Mesothelial cell of epicardium (in vitro differentiated cells): ENCODE results near the gene ZMYND19. TPM values are rescaled to one million over a fixed set of nuclear protein-coding genes. Genes with fewer than 3 reads are reported as not detected.
"Not testable (repeated sequence)": the region's sequence is repeated elsewhere in the genome, so short reads cannot be mapped to it uniquely, and the experiment has no call there.

Experiments used
- DNase-seq, 2 experiments: peaks; one replicate each; pipeline ENCODE4 v3.0.0; 2021; ENCODE audit warnings: low spot score in 2 of 2; ENCODE audit not compliant: unreplicated experiment in 2 of 2
- H3K27ac Mint-ChIP-seq: 2 replicates; pipeline ENCODE4 v1.8.0; 2021; ENCODE audit warnings: mixed read lengths
- H3K27me3 Mint-ChIP-seq: 2 replicates; pipeline ENCODE4 v1.8.0; 2021; ENCODE audit warnings: low read depth, mixed read lengths
- H3K36me3 Mint-ChIP-seq: 2 replicates; pipeline ENCODE4 v1.8.0; 2021; ENCODE audit warnings: mixed read lengths
- H3K4me1 Mint-ChIP-seq: 2 replicates; pipeline ENCODE4 v1.8.0; 2021; ENCODE audit warnings: mixed read lengths
- H3K4me3 Mint-ChIP-seq: 2 replicates; pipeline ENCODE4 v1.8.0; 2021; ENCODE audit warnings: mild to moderate bottlenecking, moderate library complexity, mixed read lengths
- H3K9me3 Mint-ChIP-seq: 2 replicates; pipeline ENCODE4 v1.8.0; 2021; ENCODE audit warnings: mixed read lengths
- total RNA-seq: library from RNA; stranded (reverse); gene quantifications from 3 replicates; pipeline ENCODE4 v1.2.1, GENCODE V29; 2021
- TF ChIP-seq, protein P1 (sequence below): fragments of 200-600 bp; sonication (generic); IDR thresholded peaks from one replicate; pipeline ENCODE4 v1.5.0; 2021; ENCODE audit warnings: antibody characterized with exemption; ENCODE audit not compliant: unreplicated experiment

ZMYND19 gene
- total RNA-seq, 1 donor from 2014 or later = 33.2 TPM

DNA sequence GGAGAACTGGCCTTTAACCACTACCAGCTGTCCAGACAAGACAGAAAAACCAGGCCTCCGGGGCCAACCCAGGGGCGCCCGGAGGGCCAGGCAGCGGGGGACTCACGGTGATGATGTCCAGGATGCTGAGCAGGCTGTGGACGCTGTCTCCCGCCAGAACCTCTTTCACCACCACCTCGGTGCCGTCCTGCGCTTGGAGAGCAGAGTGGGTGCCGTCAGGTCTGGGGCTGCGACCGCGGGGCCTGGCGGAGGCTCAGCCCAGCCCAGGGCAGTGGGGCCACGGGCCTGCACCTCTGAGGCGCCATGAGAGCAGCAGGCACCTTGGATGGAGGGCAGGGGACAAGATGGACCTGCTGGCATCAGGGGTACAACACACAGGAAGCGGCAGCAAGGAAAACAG is 49.8 kb downstream of the ZMYND19 start:
- H3K4me3 Mint-ChIP-seq = no peak overlapping the region
- no peaks in the 10 kb centered on the region for H3K4me1 Mint-ChIP-seq
- H3K36me3 Mint-ChIP-seq = peaks cover 7% of the 10 kb centered on the region
- TF ChIP-seq, protein P1, sequence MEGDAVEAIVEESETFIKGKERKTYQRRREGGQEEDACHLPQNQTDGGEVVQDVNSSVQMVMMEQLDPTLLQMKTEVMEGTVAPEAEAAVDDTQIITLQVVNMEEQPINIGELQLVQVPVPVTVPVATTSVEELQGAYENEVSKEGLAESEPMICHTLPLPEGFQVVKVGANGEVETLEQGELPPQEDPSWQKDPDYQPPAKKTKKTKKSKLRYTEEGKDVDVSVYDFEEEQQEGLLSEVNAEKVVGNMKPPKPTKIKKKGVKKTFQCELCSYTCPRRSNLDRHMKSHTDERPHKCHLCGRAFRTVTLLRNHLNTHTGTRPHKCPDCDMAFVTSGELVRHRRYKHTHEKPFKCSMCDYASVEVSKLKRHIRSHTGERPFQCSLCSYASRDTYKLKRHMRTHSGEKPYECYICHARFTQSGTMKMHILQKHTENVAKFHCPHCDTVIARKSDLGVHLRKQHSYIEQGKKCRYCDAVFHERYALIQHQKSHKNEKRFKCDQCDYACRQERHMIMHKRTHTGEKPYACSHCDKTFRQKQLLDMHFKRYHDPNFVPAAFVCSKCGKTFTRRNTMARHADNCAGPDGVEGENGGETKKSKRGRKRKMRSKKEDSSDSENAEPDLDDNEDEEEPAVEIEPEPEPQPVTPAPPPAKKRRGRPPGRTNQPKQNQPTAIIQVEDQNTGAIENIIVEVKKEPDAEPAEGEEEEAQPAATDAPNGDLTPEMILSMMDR = no peak
- no peak overlapping the region for H3K27ac Mint-ChIP-seq
- H3K9me3 Mint-ChIP-seq = peaks cover 5% of the 10 kb centered on the region
- H3K27me3 Mint-ChIP-seq = no peaks in the 10 kb centered on the region
- no peak for DNase-seq

DNA sequence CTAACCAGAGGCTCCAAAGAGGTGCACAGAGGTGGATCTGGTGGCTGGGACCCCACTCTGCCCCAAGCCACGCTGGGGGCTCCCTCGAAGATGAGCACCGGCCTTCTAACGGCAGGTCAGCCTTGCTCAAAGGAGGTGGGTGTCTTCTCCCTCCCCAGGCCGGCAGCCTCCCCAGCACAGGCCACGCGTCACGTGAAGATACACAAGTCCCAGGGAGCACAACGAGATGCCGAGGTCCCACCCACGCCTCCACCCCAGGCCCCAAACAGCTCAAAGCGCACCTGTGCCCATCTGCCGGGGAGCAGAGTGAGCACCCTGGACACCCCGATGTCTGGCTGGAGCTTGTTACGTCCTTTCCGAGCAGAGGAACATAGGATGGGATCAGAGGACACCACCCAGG is 52.3 kb downstream of the ZMYND19 start:
- Mint-ChIP-seq H3K27me3 (no peaks in the 10 kb centered on the region), H3K9me3 (peaks cover 5% of the 10 kb centered on the region), H3K27ac (no peak overlapping the region), H3K36me3 (peaks cover 7% of the 10 kb centered on the region), H3K4me1 (peaks cover 7% of the 10 kb centered on the region), H3K4me3 (no peak overlapping the region)
- no peak for DNase-seq
- TF ChIP-seq, protein P1 = no peak

GRCh38 chr9:137536594-137537131 is 53.6 kb downstream of the ZMYND19 start:
- H3K9me3 Mint-ChIP-seq, H3K27me3 Mint-ChIP-seq, H3K27ac Mint-ChIP-seq, DNase-seq, H3K4me1 Mint-ChIP-seq, H3K36me3 Mint-ChIP-seq, H3K4me3 Mint-ChIP-seq: not testable (repeated sequence)

DNA sequence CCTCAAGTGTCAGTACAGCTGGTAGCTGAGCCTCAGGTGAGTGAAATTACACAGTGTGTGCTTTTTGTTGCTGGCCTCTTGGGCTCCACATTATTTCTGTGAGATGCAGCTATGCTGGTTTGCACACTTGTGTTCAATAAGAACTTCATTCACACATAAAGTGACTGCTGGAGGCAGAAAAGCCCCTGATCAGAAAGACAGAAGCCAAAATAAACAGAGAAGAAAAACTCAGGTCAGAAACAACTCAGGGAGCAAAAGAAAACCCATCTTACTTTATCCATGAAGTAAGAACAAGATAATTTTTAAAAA is 55.2 kb downstream of the ZMYND19 start:
- Mint-ChIP-seq H3K27me3 (no peaks in the 10 kb centered on the region), H3K27ac (peak overlapping the region; percentile 70), H3K4me1 (peaks cover 7% of the 10 kb centered on the region), H3K36me3 (peaks cover 7% of the 10 kb centered on the region), H3K9me3 (peaks cover 5% of the 10 kb centered on the region), H3K4me3 (no peak overlapping the region)
- no peak for DNase-seq
- TF ChIP-seq, protein P1 = no peak

DNA sequence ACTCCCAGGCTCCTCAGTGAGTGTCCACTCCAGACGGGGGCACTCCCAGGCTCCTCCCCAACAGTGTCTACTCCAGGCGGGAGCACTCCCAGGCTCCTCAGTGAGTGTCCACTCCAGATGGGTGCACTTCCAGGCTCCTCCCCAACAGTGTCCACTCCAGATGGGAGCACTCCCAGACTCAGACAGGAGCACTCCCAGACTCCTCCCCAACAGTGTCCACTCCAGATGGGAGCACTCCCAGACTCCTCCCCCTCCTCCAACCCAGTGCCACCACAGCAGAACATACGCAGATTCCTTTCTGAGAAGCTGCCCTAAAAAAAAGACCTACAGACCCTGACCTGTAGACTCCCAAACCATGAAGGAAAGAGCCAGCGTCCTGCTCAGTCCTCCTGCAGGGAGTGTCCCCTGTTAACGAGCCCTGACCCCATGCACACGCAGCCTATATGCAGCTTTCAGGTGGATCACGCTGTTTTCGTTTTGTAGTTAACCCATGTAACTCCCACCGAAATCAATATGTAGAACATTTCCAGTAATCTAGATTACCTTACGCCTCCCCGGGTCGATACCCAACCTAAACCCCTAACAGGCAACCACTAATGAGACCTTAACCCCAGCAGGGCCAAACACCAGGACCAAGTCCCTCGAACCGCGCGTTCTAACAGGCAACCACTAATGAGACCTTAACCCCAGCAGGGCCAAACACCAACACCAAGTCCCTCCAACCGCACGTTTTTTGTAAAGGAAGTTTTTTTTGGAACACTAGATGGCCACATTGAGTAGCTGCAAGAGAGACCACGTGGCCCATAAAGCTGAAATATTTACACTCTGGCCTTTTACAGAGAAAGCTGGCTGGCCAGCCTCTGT is 55.8 kb downstream of the ZMYND19 start:
- H3K9me3 Mint-ChIP-seq = peaks cover 5% of the 10 kb centered on the region
- no peaks in the 10 kb centered on the region for H3K27me3 Mint-ChIP-seq
- TF ChIP-seq, protein P1 = peak; percentile 27
- peaks cover 7% of the 10 kb centered on the region for H3K4me1 Mint-ChIP-seq
- H3K36me3 Mint-ChIP-seq = peaks cover 7% of the 10 kb centered on the region
- no peak overlapping the region for H3K4me3 Mint-ChIP-seq
- DNase-seq = no peak
- H3K27ac Mint-ChIP-seq = peak overlapping the region; percentile 70

GRCh38 chr9:137532891-137533468 is 57.3 kb downstream of the ZMYND19 start:
- DNase-seq, H3K4me3 Mint-ChIP-seq, H3K4me1 Mint-ChIP-seq, H3K27me3 Mint-ChIP-seq, H3K9me3 Mint-ChIP-seq, H3K27ac Mint-ChIP-seq, H3K36me3 Mint-ChIP-seq: not testable (repeated sequence)

Other genes starting within 250 kb of the ZMYND19 start
- gene EXD3, start 167.3 kb downstream of the ZMYND19 start, total RNA-seq = 37.2 to 38.2 TPM (median 37.3 TPM) in 3 replicates
- 19.9 to 22.1 TPM (median 21.4 TPM) in 3 replicates for gene NOXA1, start 167.1 kb downstream of the ZMYND19 start, total RNA-seq
- gene ENTPD8, start 149.2 kb downstream of the ZMYND19 start, total RNA-seq = 1.4 to 1.7 TPM (median 1.6 TPM) in 3 replicates
- 85.3 to 85.6 TPM (median 85.3 TPM) in 3 replicates for gene NSMF, start 131.2 kb downstream of the ZMYND19 start, total RNA-seq
- 5.3 to 5.7 TPM (median 5.6 TPM) in 3 replicates for gene PNPLA7, start 40.1 kb downstream of the ZMYND19 start, total RNA-seq
- gene MRPL41, start 38.6 kb downstream of the ZMYND19 start, total RNA-seq = 22.7 to 26.6 TPM (median 26.2 TPM) in 3 replicates
- 55.0 to 59.4 TPM (median 56.1 TPM) in 3 replicates for gene DPH7, start 11.6 kb downstream of the ZMYND19 start, total RNA-seq
- gene ARRDC1, start 15.2 kb upstream of the ZMYND19 start, total RNA-seq = 36.5 to 40.5 TPM (median 39.1 TPM) in 3 replicates
- 133 to 147 TPM (median 136 TPM) in 3 replicates for gene EHMT1, start 28.5 kb upstream of the ZMYND19 start, total RNA-seq